Neural cell (in vitro differentiated cells): ENCODE results near the gene RRN3. TPM values are rescaled to one million over a fixed set of nuclear protein-coding genes. Genes with fewer than 3 reads are reported as not detected.
"Not testable (repeated sequence)": the region's sequence is repeated elsewhere in the genome, so short reads cannot be mapped to it uniquely, and the experiment has no call there.

ENCODE experiments used
- H2AFZ ChIP-seq: fragments of 200-600, 300-800 bp; sonication (generic), shearing (Covaris generic); 2 replicates; pipeline ENCODE4 v1.6.0; 2014; ENCODE audit warnings: low read depth, mild to moderate bottlenecking, antibody characterized with exemption, low read length, moderate library complexity
- H3F3A ChIP-seq: fragments of 200-600 bp; shearing (Covaris generic); 2 replicates; pipeline ENCODE4 v1.6.1; 2016; ENCODE audit warnings: mild to moderate bottlenecking, moderate library complexity, mixed read lengths, antibody characterized with exemption, low read length; ENCODE audit not compliant: insufficient read depth, poor library complexity, severe bottlenecking
- H3K27ac ChIP-seq: fragments of 200-600, 300-800 bp; sonication (generic), shearing (Covaris generic); 2 replicates; pipeline ENCODE4 v1.5.1; 2014; ENCODE audit warnings: mild to moderate bottlenecking, low read length, moderate library complexity
- H3K27me3 ChIP-seq: fragments of 300-800, 200-600 bp; sonication (generic), shearing (Covaris generic); 2 replicates; pipeline ENCODE4 v1.6.0; 2014; ENCODE audit warnings: mild to moderate bottlenecking, low read depth, low read length, moderate library complexity; ENCODE audit not compliant: insufficient read depth
- H3K36me3 ChIP-seq: fragments of 300-800, 200-600 bp; sonication (generic), shearing (Covaris generic); 2 replicates; pipeline ENCODE4 v1.5.1; 2014; ENCODE audit warnings: mild to moderate bottlenecking, antibody characterized with exemption, low read length, moderate library complexity; ENCODE audit not compliant: insufficient read depth
- H3K4me2 ChIP-seq: fragments of 300-800, 200-600 bp; sonication (generic), shearing (Covaris generic); 2 replicates; pipeline ENCODE4 v1.6.0; 2014; ENCODE audit warnings: mild to moderate bottlenecking, low read length
- H3K4me3 ChIP-seq: fragments of 300-800, 200-600 bp; sonication (generic), shearing (Covaris generic); 2 replicates; pipeline ENCODE4 v1.5.1; 2014; ENCODE audit warnings: mild to moderate bottlenecking, low read length, moderate library complexity
- H3K79me2 ChIP-seq: fragments of 200-600 bp; shearing (Covaris generic); replicated peaks from 2 replicates; pipeline ENCODE4 v1.6.0; 2014; ENCODE audit warnings: mild to moderate bottlenecking, low read length, moderate library complexity; ENCODE audit not compliant: insufficient read depth
- H3K9ac ChIP-seq: fragments of 300-800, 200-600 bp; sonication (generic), shearing (Covaris generic); 2 replicates; pipeline ENCODE4 v1.6.1; 2016; ENCODE audit warnings: mild to moderate bottlenecking, low read length, mixed read lengths
- H3K9me2 ChIP-seq: fragments of 200-600 bp; shearing (Covaris generic); 2 replicates; pipeline ENCODE4 v1.6.1; 2016; ENCODE audit warnings: mild to moderate bottlenecking, low read length, mixed read lengths; ENCODE audit not compliant: insufficient read depth
- H3K9me3 ChIP-seq: fragments of 200-600, 300-800 bp; sonication (generic), shearing (Covaris generic); 2 replicates; pipeline ENCODE4 v1.6.1; 2016; ENCODE audit warnings: mild to moderate bottlenecking, mixed run types, low read length, moderate library complexity, mixed read lengths
- H4K20me1 ChIP-seq: fragments of 200-600 bp; shearing (Covaris generic); 2 replicates; pipeline ENCODE4 v1.6.1; 2016; ENCODE audit warnings: mild to moderate bottlenecking, mixed run types; ENCODE audit not compliant: insufficient read depth
- RAD21 ChIP-seq: fragments of 450-650 bp; conservative IDR thresholded peaks from 2 replicates; pipeline ENCODE4 v1.6.1; 2014; ENCODE audit warnings: antibody characterized with exemption, mild to moderate bottlenecking, moderate library complexity
- SMC3 ChIP-seq: fragments of 450-650 bp; conservative IDR thresholded peaks from 2 replicates; pipeline ENCODE4 v1.6.1; 2014; ENCODE audit warnings: antibody characterized with exemption, mild to moderate bottlenecking, moderate library complexity; ENCODE audit not compliant: poor library complexity
- polyA plus RNA-seq: library from polyadenylated mRNA; depleted of rRNA; stranded (reverse); fragments of >200 nt; gene quantifications from 2 replicates; pipeline ENCODE4 v1.2.3, GENCODE V29; 2014
- TF ChIP-seq, protein P1 (sequence below): fragments of 450-650 bp; IDR thresholded peaks from 2 replicates; pipeline ENCODE4 v1.5.1; 2014; ENCODE audit warnings: antibody characterized with exemption, mild to moderate bottlenecking, moderate library complexity; ENCODE audit not compliant: poor library complexity, severe bottlenecking

The RRN3 gene
- polyA plus RNA-seq, 1 donor from 2014 or later: 95.4 TPM

DNA sequence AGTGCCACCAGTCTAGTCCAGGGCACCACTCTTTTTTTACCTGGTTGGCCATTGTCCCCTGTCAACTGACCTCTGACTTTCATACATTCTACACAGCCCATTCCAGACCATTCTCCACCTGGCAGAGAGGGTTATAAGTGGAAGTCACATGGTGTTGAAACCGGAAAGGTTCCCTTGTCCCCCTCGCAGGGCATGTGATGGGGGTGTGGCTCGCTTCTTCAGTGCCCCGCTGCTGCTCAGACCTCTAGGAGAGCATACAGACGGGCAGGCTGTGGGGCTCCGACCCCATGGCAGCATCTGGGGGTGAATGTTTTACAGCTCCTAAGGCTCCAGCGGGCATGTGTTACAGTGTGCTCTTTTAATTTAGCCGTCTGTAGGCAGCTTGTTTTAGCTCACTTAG, 67.0 kb downstream of the RRN3 start:
- H3K36me3 ChIP-seq, H3K79me2 ChIP-seq, H4K20me1 ChIP-seq, H3F3A ChIP-seq, H3K4me3 ChIP-seq, H3K27ac ChIP-seq, H2AFZ ChIP-seq, H3K9me3 ChIP-seq, H3K9me2 ChIP-seq, H3K27me3 ChIP-seq, H3K9ac ChIP-seq, H3K4me2 ChIP-seq: not testable (repeated sequence)

DNA sequence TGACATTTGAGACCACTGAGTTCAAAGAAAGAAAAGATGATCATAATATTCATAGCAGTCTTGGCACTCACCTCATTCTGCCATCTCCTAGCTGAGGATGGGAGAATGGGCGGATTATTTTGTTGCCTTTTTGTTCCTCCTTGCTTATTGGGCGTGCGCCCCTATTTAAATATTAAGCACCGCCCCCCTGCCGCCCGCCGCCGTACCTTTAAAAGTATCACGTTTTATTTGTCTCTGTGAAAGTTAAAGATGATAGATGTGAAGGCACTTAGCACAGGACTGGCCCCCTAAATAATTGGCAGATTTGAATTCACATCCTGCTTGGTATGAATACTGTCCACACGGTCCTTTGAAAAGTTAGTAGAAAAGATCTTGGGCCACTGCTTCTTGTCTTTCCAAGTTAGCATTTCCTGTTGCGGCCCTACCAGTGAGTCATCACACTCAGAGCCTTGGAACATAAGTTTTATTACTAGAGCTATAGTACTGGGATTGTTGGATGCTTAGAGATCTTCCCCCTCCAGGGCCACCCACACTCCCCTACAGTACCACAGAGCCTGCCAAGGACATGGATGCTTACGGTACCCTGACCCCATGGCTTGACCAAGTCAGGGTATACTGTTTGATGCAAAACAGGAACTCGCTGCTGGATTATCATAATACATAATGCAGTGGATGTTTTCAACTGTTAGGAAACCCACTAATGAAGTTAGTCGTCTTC, 68.7 kb downstream of the RRN3 start:
- not testable (repeated sequence) for H3F3A ChIP-seq, H2AFZ ChIP-seq, H4K20me1 ChIP-seq, H3K27me3 ChIP-seq, H3K4me2 ChIP-seq, H3K9me2 ChIP-seq, H3K36me3 ChIP-seq, H3K9me3 ChIP-seq, H3K79me2 ChIP-seq, H3K4me3 ChIP-seq, H3K9ac ChIP-seq, H3K27ac ChIP-seq

DNA sequence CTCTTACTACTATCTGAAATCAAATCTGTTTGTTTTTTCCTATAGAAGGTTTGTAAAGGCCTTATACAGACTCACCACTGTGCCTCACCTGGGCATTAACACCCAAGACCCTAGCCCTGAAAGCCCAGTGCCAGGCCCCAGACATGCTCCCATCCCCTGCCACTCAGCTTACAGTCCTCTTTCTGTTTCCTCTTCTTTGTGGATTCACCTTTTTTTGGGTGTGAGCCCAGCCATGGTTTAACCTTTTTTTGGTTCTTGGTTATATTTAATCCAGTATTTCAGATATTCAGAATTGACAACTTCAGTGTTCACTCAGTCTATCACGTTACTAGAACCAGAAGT, 69.2 kb downstream of the RRN3 start:
- not testable (repeated sequence) for H4K20me1 ChIP-seq

DNA sequence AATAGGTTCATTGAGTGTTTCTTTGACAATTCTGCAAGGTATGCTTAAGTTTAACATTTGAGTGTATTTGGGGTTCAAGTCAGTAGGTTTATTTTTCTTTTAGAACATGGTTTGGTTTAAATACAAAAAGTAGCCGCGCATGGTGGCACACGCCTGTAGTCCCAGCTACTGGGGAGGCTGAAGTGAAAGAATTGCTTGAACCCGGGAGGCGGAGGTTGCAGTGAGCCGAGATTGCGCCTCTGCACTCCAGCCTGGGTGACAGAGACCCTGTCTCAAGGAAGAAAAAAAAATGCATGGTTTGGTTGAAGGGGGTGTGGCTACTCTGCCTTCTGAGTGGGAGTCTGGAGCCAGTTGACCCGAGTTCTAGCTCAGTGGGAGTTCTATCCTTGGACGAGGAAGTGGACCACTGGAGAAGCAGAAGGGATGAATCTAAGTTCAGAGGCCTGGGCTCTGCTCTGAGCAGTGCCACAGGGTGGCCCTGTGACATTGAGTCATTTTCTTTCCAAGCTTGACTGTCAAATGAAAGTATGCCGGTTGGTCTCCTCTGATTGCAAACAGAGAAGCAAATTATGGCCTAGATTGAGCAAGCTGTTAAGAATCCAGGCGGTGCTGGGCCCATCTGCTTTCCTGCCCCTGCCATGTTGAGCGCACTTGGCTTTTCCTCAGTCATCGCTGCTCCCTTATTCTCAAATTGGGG, 70.5 kb downstream of the RRN3 start:
- H3K4me3 ChIP-seq, H2AFZ ChIP-seq, H3K4me2 ChIP-seq, H3K79me2 ChIP-seq, H3K9ac ChIP-seq, H3K27me3 ChIP-seq, H3K9me3 ChIP-seq, H3K27ac ChIP-seq, H4K20me1 ChIP-seq, H3F3A ChIP-seq, H3K9me2 ChIP-seq, H3K36me3 ChIP-seq: not testable (repeated sequence)

More for the DNA sequence above, 69.2 kb downstream of the RRN3 start:
- H3K9ac ChIP-seq, H3K4me2 ChIP-seq, H3K4me3 ChIP-seq, H3K27me3 ChIP-seq, H3K27ac ChIP-seq, H3K36me3 ChIP-seq, H2AFZ ChIP-seq, H3F3A ChIP-seq, H3K9me2 ChIP-seq, H3K79me2 ChIP-seq, H3K9me3 ChIP-seq: not testable (repeated sequence)

DNA sequence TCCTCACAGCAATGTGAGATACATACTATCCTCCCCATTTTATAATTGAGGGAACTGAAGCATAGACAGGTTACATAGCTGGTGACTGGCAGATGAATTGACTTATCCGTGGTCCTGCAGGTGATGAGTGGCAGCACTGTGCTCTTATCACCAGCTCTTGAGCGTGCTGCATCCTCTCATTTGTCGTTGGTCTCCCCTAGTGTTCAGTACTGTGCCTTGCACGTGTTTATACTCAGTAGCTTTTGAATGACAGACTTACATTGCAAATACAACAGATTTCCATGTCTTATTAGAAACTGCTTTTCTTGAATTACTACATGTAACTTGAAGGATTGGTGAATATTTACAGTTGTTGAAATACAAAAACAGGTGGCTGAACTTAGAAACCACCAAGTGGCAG, 71.9 kb downstream of the RRN3 start:
- TF ChIP-seq SMC3 (peak; percentile 57), RAD21 (peak; percentile 45)
- TF ChIP-seq, protein P1, sequence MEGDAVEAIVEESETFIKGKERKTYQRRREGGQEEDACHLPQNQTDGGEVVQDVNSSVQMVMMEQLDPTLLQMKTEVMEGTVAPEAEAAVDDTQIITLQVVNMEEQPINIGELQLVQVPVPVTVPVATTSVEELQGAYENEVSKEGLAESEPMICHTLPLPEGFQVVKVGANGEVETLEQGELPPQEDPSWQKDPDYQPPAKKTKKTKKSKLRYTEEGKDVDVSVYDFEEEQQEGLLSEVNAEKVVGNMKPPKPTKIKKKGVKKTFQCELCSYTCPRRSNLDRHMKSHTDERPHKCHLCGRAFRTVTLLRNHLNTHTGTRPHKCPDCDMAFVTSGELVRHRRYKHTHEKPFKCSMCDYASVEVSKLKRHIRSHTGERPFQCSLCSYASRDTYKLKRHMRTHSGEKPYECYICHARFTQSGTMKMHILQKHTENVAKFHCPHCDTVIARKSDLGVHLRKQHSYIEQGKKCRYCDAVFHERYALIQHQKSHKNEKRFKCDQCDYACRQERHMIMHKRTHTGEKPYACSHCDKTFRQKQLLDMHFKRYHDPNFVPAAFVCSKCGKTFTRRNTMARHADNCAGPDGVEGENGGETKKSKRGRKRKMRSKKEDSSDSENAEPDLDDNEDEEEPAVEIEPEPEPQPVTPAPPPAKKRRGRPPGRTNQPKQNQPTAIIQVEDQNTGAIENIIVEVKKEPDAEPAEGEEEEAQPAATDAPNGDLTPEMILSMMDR: peak; percentile 69
- not testable (repeated sequence) for H3K9me2 ChIP-seq, H3K79me2 ChIP-seq, H3K36me3 ChIP-seq, H3K4me3 ChIP-seq, H3K27me3 ChIP-seq, H3F3A ChIP-seq, H3K27ac ChIP-seq, H3K9ac ChIP-seq, H2AFZ ChIP-seq, H3K4me2 ChIP-seq, H4K20me1 ChIP-seq, H3K9me3 ChIP-seq

DNA sequence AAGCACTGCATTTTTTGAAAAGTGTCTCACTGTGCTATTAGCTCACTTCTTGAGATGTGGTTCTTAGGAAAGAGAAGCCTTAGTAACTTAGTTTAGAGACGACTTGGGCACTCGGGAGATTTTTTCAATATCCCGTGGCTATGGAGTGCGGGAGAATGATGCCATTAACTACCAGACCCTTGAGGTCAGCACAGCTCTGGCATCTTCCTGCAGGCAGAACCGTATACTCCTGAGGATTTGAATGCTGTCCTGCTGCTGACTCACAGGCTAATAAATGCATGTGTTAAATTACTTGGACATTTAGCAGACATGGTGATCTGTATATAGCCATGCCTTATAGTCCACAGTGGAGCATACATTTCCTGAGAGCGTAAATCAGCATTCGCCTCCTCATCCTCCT, 72.6 kb downstream of the RRN3 start:
- H3K79me2 ChIP-seq, H3K27ac ChIP-seq, H3K9ac ChIP-seq, H3K4me2 ChIP-seq, H3F3A ChIP-seq, H3K9me2 ChIP-seq, H3K36me3 ChIP-seq, H2AFZ ChIP-seq, H3K4me3 ChIP-seq, H3K27me3 ChIP-seq, H4K20me1 ChIP-seq, H3K9me3 ChIP-seq: not testable (repeated sequence)

DNA sequence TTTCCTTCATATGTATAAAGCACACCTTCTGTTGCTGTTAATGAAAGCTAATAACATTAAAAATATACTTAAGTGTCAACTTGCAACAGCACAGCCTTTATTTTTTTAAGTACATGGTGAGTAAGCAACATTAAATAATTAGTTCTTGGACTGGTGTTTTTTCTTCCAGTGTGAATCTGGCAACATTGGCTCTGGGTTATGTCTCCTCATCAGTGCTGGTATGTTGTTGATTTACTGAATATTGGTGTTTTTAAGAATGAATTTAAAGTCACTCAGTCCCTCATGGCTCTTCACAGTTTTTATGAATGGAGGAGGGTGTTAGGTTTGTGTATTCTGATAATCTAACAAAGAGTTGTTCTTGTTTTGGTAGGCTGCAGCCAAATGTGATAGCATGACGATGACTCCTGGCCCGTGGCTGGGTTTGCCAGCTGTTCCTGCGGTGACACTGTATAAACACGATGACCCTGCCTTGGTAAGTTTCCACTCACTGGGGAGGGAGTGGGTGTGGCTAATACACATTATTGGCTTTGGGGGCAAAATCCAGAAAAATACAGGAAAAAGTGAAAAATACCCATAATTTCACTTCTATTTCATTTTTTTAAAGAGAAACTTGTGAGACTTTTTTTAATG, 77.0 kb downstream of the RRN3 start:
- H3K27me3 ChIP-seq, H4K20me1 ChIP-seq, H3K4me2 ChIP-seq, H3K9me3 ChIP-seq, H3K9ac ChIP-seq, H2AFZ ChIP-seq, H3K4me3 ChIP-seq, H3F3A ChIP-seq, H3K27ac ChIP-seq, H3K79me2 ChIP-seq, H3K9me2 ChIP-seq, H3K36me3 ChIP-seq: not testable (repeated sequence)
